Lower leg skin (tissue), 4 donors: ENCODE results near the gene HKDC1. TPM values are rescaled to one million over a fixed set of nuclear protein-coding genes. Genes with fewer than 3 reads are reported as not detected.

Source experiments
- DNase-seq, 2 donors: peaks; one replicate each; pipeline ENCODE4 v3.0.0-alpha.2; 2019; ENCODE audit warnings: low spot score in 2 of 2
- H3K4me3 ChIP-seq: fragments of 200-600 bp; sonication (generic); 2 replicates; pipeline ENCODE4 v1.5.1; 2017; ENCODE audit warnings: mild to moderate bottlenecking, low read depth; ENCODE audit not compliant: poor library complexity, severe bottlenecking
- POLR2A ChIP-seq, 2 donors: fragments of 450-650 bp; IDR thresholded peaks; one replicate each; pipeline ENCODE4 v1.6.1; 2016 to 2017; ENCODE audit warnings: antibody characterized with exemption in 2 of 2, mild to moderate bottlenecking in 1 of 2, moderate library complexity in 1 of 2
- WGBS, 2 donors: methylation state at CpG; one replicate each; pipeline ENCODE4 v1.1.5; 2018; 5-methylcytosine and 5-hydroxymethylcytosine counted together
- intact Hi-C: fragments of 100-400 bp; cut with DNase I; formaldehyde crosslinking; loops from one replicate; pipeline ENCODE4 v1.15.0; 2023; ENCODE audit warnings: low total_unique reads
- total RNA-seq, 4 donors: library from RNA; depleted of rRNA; stranded (reverse); fragments of >200 nt; gene quantifications; one replicate each; pipeline ENCODE4 v1.1.0, GENCODE V29; 2016
- TF ChIP-seq, protein P1 (sequence below), 3 donors: fragments of 450-650 bp; IDR thresholded peaks; one replicate each; pipeline ENCODE4 v1.5.1; 2016; ENCODE audit warnings: antibody characterized with exemption in 3 of 3, mild to moderate bottlenecking in 3 of 3, moderate library complexity in 2 of 3

HKDC1 gene
- total RNA-seq, 4 donors from 2014 or later, result 0.04 to 1.4 (median 0.12) TPM; not detected in 1

GRCh38 chr10:69180525-69181204 is 39.5 kb upstream of the HKDC1 start:
- H3K4me3 ChIP-seq, result peak overlapping the region; percentile 98
- TF ChIP-seq, protein P1, sequence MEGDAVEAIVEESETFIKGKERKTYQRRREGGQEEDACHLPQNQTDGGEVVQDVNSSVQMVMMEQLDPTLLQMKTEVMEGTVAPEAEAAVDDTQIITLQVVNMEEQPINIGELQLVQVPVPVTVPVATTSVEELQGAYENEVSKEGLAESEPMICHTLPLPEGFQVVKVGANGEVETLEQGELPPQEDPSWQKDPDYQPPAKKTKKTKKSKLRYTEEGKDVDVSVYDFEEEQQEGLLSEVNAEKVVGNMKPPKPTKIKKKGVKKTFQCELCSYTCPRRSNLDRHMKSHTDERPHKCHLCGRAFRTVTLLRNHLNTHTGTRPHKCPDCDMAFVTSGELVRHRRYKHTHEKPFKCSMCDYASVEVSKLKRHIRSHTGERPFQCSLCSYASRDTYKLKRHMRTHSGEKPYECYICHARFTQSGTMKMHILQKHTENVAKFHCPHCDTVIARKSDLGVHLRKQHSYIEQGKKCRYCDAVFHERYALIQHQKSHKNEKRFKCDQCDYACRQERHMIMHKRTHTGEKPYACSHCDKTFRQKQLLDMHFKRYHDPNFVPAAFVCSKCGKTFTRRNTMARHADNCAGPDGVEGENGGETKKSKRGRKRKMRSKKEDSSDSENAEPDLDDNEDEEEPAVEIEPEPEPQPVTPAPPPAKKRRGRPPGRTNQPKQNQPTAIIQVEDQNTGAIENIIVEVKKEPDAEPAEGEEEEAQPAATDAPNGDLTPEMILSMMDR (IDR thresholded peaks at IDR 0.05), result no peak
- no peak for TF ChIP-seq POLR2A (IDR thresholded peaks at IDR 0.05)
- 2 to 4% methylated on average over 23 to 29 of the region's 29 CpGs for WGBS, 2 donors
- intact Hi-C loops, result no loop called here
- DNase-seq, result no peak

DNA sequence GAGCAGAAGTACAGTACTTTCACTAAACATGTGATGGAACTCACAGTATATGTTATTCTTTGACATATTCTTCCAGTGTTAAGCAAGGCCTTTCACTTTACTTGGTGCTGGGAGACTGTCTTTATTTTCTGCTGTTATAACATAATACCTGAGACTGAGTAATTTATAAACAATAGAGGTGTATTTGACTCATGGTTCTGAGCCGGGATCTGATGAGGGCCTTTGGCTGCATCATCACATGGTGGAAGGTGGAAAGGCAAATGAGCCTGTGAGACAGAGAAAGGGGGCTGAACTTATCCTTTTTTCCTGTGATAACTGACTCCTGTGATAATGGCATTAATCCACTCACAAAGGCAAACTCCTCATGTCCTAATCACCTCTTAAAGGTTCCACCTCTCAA is 38.7 kb upstream of the HKDC1 start:
- intact Hi-C loops, result no loop called here
- no peak for DNase-seq
- H3K4me3 ChIP-seq, result no peak overlapping the region
- TF ChIP-seq POLR2A (IDR thresholded peaks at IDR 0.05), result no peak
- TF ChIP-seq, protein P1 (IDR thresholded peaks at IDR 0.05), result no peak
- 36 to 46% methylated on average over 1 of the region's 1 CpG for WGBS, 2 donors

GRCh38 chr10:69182005-69182404 is 38.1 kb upstream of the HKDC1 start:
- intact Hi-C loops, result no loop called here
- no peak for TF ChIP-seq POLR2A (IDR thresholded peaks at IDR 0.05)
- TF ChIP-seq, protein P1 (IDR thresholded peaks at IDR 0.05), result no peak
- no peak overlapping the region for H3K4me3 ChIP-seq
- DNase-seq, result no peak
- 91 to 93% methylated on average over 4 of the region's 4 CpGs for WGBS, 2 donors

DNA sequence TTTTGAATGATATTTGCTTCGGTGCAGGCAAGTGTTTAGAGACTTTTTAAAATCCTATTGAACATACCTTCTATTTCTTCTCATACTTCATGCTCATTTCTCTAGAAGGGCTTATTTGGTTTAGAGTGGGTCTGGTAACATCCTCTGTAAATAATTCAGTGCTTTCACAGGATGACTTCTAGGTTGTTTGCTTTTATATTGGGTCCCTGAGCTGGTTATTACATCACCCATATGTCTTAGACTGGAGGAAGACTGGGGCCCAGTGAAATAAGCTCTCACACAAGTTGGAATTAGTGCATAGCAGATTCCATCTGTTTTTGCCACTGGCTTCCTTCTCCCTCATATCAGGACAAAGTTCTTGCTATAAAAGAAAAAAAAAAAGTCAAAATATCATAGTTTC is 33.6 kb upstream of the HKDC1 start:
- intact Hi-C loops, result no loop called here
- TF ChIP-seq POLR2A (IDR thresholded peaks at IDR 0.05), result no peak
- TF ChIP-seq, protein P1 (IDR thresholded peaks at IDR 0.05), result no peak
- 86 to 91% methylated on average over 1 of the region's 1 CpG for WGBS, 2 donors
- DNase-seq, result no peak
- H3K4me3 ChIP-seq, result no peak overlapping the region

GRCh38 chr10:69201045-69201444 is 19.1 kb upstream of the HKDC1 start:
- 78 to 86% methylated on average over 2 of the region's 2 CpGs for WGBS, 2 donors
- no peak for DNase-seq
- intact Hi-C loops, result no loop called here
- H3K4me3 ChIP-seq, result no peak overlapping the region
- no peak for TF ChIP-seq POLR2A (IDR thresholded peaks at IDR 0.05)
- TF ChIP-seq, protein P1 (IDR thresholded peaks at IDR 0.05), result no peak

GRCh38 chr10:69202332-69202731 is 17.8 kb upstream of the HKDC1 start:
- intact Hi-C loops, result no loop called here
- TF ChIP-seq, protein P1 (IDR thresholded peaks at IDR 0.05), result no peak
- TF ChIP-seq POLR2A (IDR thresholded peaks at IDR 0.05), result no peak
- DNase-seq, result no peak
- 86 to 92% methylated on average over 1 of the region's 1 CpG for WGBS, 2 donors
- no peak overlapping the region for H3K4me3 ChIP-seq
